CD4-positive, alpha-beta T cell treated with Interleukin-17A for 1 hour (primary cell): ENCODE data around the gene KLHDC4.

ENCODE experiments used
- DNase-seq: peaks from one replicate; pipeline ENCODE4 v3.0.0-alpha.2; 2020

KLHDC4 gene

GRCh38 chr16:87715658-87716057 lies 50.1 kb downstream of the KLHDC4 start:
- no peak for DNase-seq

DNA sequence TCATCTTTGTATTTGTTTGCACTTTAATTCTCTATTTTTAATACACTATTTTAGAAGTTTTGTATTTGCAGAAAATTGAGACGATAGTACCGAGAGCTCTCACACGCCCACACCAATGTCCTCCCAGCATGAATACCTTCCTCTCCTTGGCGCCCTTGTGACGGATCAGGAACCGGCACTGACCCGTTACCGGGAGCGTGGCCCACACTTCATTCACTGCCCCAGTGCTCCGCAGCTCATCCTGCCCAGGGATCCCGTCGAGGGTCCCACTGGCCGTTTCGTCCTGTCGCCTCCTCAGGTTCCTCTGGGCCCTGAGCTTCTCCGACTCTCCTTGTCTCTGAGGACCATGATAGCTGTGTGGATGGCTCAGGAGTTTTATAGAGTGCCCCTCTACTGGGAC lies 50.6 kb downstream of the KLHDC4 start:
- no peak for DNase-seq

- DNase-seq = peak; percentile 70
Measured at GRCh38 chr16:87713451-87714229, 52.1 kb downstream of the KLHDC4 start.

GRCh38 chr16:87712184-87712762 lies 53.5 kb downstream of the KLHDC4 start:
- DNase-seq = no peak

GRCh38 chr16:87710887-87711286 lies 54.9 kb downstream of the KLHDC4 start:
- DNase-seq = no peak

DNA sequence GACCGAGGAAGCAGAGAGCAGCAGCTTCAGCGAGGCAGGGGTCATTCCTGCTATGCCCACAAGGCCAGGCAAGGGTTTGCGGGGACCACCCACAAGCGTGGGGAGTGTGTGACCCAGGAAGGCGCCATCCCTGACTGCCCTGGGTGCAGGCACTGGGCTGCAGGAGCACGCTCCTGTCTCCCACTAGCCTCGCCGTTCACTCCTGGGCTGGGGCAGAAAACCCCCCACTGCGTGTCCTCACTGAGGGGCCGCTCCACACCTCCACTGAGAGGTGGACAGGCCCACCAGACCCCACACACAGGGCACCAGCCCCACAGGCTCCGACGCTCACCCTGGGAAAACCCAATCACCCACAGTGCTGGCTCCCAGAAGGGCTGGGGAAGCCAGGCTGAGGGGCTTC lies 56.1 kb downstream of the KLHDC4 start:
- DNase-seq = no peak

DNA sequence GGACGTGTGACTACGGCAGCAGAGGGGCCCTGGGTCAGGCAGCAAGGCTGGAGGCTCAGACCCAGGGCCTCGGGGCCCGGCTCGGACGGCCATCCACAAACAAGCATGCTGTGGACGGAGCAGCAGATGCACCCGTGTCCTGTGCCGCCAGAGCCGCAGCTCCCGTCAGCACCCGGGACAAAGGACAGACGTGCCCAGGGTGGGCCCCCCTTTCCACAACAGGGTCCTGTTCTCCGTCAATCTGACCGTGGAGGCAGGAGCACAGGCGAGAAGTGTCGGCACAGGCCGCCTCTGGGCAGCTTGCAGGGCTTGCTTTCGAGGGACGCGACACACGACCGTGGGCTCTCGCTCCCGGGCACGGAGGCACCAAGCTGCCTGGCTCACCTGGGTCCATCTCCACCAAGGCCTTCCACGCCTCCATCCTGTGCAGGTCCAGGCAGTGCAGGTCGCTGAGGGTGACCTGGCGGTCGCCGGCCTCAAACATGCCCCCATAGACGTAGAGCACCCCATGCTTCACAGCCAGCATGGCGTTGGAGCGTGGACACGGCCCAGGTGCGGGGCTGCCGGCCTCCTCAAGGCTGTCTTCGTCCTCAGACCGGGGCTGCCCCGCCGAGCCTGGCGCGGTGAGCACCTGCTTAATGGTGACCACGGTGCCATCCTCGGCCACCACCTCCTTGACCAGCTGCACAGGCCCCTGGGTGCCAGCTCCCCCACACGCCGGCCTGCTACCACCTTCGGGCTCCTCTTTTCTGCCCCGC lies 56.7 kb downstream of the KLHDC4 start:
- DNase-seq = no peak

- no peak for DNase-seq
Measured at GRCh38 chr16:87707714-87708580, 57.8 kb downstream of the KLHDC4 start.

DNA sequence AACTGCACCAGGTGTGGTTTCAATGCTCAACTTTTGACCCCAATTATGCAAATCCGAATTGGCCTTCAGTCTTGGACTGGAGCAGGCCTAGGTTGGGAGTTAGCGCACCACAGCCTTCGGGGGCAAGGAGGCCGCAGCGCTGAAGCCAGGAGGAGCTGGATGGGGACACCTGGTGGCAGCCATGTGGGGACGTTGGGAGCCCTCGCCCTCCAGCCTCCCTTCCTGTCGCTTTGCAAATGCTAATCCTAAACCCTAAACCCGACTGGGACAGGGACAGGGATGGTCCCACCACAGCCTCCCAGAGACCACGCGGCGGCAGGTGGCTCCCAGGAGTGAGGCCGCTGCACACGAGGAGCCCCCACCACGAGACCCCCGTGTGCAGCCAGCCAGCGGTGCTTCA lies 58.7 kb downstream of the KLHDC4 start:
- DNase-seq = no peak

DNA sequence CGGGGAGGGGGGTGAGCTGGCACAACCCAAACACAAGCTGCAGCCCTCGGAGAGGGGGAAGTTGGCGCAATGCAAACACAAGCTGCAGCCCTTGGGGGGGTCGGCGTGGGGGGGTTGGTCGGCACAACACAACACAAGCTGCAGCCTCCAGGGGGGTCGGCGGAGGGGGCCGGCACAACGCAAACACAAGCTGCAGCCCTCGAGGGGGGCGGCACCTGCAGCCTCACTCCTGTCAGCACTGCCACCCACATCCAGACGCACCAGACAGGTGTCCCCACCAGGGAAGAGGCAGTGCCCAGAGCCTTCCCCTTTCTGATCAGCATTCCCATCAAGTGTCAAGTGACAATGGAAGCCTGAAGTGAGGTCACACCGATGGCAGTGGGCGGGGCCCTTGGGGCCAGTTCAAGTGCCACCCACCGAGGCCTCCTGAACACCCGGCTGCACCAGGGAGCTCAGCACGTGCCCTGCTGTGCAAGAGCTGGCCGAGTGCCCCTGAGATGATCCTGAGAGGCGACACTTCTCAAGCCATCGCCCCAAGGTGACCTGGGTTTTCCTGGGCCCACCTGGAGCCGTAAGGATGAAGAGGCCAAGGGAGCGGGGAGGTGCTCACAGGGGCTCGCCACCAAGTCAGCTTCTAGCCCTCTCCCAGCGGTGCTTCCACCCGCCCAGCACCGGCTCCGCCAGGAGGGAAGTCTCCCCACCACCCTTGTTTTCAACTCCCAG lies 59.3 kb downstream of the KLHDC4 start:
- no peak for DNase-seq

DNA sequence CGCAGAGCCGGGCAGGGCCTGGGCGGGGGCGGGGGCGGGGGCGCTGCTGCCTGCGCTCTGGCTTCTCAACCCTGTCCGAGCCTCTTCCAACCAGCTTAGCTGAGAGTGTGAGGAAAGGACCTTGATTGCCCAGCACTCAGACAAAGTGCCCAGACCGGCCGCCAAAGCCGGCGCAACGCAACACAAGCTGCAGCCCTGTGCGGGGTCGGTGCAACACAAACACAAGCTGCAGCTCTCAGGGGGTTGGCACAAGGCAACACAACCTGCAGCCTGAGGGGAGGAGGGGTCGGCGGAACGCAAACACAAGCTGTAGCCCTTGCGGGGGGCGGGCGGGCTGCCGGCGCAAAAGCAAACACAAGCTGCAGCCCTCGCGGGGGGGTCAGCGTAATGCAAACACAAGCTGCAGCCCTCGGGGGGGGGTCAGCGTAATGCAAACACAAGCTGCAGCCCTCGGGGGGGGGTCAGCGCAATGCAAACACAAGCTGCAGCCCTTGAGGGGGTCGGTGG lies 60.0 kb downstream of the KLHDC4 start:
- DNase-seq = no peak

DNA sequence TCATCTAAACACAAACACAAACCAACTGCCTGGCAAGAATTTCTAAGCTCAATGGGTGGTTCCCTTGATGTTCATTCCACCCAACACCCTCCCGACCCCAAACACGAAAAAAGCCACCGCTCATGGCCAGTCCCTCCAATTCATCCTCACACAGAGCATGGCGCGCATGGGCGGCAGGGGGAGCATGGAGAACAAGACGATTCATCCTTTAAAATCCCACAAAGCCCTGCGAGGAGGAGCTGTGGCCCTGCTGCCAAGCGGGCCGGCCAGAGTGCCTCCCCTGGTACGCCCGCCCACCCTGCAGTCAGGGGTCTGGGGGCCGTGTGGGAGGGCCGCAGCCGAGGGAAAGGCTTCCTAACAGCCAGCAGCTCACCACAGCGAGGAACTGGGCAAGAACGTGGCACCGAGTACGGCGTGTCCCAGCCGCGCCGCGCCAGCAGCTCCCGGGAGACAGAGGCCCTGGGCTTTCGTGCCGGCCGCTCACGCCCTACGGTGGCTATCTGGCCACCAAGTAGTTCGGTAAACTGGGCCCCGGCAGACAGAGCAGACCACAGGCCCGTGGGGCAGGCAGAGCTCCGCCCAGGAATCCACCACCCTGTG lies 60.9 kb downstream of the KLHDC4 start:
- no peak for DNase-seq

GRCh38 chr16:87703835-87704375 lies 61.9 kb downstream of the KLHDC4 start:
- DNase-seq = no peak

DNA sequence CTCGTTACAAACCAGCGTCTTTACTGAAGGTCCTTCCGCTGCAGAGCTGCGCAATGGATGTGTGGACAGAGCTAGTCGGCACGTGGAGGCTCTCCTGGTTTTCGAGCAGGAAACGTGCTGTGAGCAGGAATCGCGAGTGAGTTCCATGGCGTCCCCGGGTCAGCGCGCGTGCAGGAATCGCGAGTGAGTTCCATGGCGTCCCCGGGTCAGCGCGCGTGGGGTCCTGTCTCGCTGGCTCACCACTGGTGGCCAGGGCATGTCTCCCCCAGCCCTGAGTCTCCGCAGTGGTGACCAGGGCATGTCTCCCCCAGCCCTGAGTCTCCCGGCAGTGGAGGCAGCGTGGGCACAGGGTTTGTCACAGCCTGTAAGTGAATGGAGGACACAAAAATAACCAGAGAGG lies 62.7 kb downstream of the KLHDC4 start:
- DNase-seq = no peak

DNA sequence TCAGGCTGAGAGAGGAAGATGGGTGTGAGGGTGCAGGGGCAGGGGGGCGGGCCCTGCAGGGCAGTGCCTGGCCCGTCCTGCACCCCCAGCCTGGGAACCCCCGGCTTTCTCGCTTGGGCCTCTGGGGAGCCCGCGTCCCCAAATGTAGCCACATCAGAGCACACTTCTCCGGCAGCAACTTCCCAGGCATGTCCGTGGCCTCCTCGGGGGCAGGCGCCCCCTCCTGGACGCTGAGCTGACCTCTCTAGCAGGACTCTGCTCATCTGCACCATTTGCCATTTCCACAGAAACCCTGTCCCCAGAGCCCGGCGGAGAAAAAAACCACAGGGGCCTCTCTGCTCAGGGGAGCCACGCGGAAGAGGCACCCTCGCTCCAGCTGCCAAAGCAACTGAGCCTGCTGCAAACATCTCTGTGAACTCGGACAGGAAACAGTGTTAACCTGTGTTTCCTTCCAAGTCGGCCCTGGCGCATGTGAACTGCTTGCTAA lies 63.4 kb downstream of the KLHDC4 start:
- peak; percentile 38 for DNase-seq

- DNase-seq = no peak
Measured at GRCh38 chr16:87701505-87701921, 64.3 kb downstream of the KLHDC4 start.

DNA sequence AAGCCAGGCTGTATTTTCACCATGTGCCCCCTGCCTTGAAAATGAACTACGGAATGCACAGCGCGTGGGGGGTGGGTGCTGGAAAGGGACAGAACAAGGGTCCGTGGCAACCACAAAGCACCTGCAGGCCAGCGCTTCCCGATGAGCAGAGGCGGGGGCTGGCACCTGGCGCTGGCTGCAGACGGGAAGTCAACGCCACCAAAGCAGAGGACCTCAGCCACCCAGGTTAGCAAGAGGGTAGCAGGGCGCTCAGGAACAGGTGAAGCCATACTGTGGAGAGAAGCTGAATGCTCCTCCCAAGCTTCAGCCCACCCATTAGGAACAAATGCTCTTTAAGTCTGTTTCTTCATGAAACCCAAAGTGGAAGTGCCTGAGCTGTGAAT lies 64.7 kb downstream of the KLHDC4 start:
- no peak for DNase-seq

- DNase-seq = peak; percentile 25
Measured at GRCh38 chr16:87700406-87701077, 65.2 kb downstream of the KLHDC4 start.

DNA sequence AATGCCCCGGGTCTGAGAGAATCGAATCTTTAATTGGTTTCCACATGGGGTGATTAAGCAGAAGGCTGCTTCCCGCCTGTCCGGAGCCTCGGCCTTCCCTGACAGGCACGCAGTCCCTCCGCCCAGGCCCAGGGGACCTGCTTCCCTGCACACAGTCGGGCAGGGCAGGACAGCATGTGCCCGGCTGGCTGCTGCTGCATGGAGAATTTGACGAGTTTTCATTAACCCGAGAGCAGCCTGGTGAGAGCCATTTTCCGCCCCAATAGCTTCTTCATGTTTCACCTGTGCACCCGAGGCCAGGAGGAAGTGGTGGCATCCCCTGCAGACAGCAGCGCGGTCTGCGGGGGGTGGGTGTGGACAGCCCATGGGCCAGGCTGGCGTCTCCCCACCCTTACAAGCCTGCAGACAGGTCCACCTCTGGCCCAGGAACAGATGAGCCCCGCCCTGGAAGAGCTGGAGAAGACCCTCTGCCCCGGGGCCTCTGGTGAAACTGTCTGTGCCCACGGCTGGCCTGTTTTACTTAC lies 67.0 kb downstream of the KLHDC4 start:
- DNase-seq = no peak

DNA sequence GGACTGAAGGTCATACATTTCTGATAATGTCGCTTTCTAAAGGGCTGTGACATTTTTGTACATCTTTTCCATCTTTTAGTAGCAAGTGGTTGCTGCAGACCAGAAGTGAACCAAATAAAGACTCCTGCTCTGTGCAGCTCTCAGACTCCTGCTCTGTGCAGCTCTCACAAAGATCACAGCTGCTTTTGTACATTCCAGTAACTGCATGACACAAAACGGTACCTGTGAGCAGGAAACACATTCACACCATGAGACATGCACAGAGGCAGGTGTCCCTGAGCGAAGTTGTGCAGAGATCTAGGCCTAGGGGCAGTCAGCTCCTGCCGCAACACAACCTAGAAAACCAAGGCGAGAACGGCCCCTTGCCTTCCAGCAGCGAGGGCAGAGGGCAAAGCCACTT lies 67.5 kb downstream of the KLHDC4 start:
- no peak for DNase-seq
